Keratinocyte (primary cell): ENCODE measurements around the gene CACNB2. TPM values are rescaled to one million over a fixed set of nuclear protein-coding genes. Genes with fewer than 3 reads are reported as not detected.
"Not testable (repeated sequence)": the region's sequence is repeated elsewhere in the genome, so short reads cannot be mapped to it uniquely, and the experiment has no call there.

Experiments
- DNase-seq: peaks from one replicate; pipeline ENCODE4 v3.0.0-alpha.2; 2011; ENCODE audit warnings: low read depth, missing footprints, low spot score
- FAIRE-seq: peaks from 2 replicates; lab custom pipeline; 2011; peaks lifted over from hg19 to GRCh38; lab: Jason Lieb, UNC
- H2AFZ ChIP-seq: 2 replicates; pipeline ENCODE4 v1.6.0; 2012; ENCODE audit warnings: low read length, control low read depth, inconsistent platforms; ENCODE audit not compliant: control insufficient read depth
- H3K27ac ChIP-seq: 2 replicates; pipeline ENCODE4 v1.5.1; 2011; ENCODE audit warnings: low read length; ENCODE audit not compliant: control insufficient read depth, insufficient read depth
- H3K27me3 ChIP-seq: 3 replicates; pipeline ENCODE4 v1.6.0; 2011; ENCODE audit warnings: low read length; ENCODE audit not compliant: control insufficient read depth, insufficient read depth; ENCODE audit errors: extremely low read depth
- H3K36me3 ChIP-seq, 2 experiments: 2 replicates in 1 of 2; 3 replicates in 1 of 2; pipeline ENCODE4 v1.5.1; 2011; ENCODE audit warnings: low read length in 2 of 2, mild to moderate bottlenecking in 1 of 2; ENCODE audit not compliant: control insufficient read depth in 2 of 2, insufficient read depth in 2 of 2; ENCODE audit errors: extremely low read depth in 1 of 2
- H3K4me1 ChIP-seq: 3 replicates; pipeline ENCODE4 v1.5.1; 2011; ENCODE audit warnings: low read length; ENCODE audit not compliant: control insufficient read depth, insufficient read depth; ENCODE audit errors: extremely low read depth
- H3K4me2 ChIP-seq: 3 replicates; pipeline ENCODE4 v1.6.0; 2011; ENCODE audit warnings: low read depth, low read length; ENCODE audit not compliant: control insufficient read depth, insufficient read depth; ENCODE audit errors: extremely low read depth
- H3K4me3 ChIP-seq, 3 experiments: fragments of 200-600 bp in 1 of 3; sonication (generic) in 1 of 3; 2 replicates in 2 of 3; 3 replicates in 1 of 3; pipeline ENCODE4 v1.5.1; 2011 to 2016; ENCODE audit warnings: low read length in 3 of 3, mild to moderate bottlenecking in 3 of 3, control low read depth in 2 of 3, inconsistent platforms in 1 of 3, low read depth in 1 of 3, mixed read lengths in 1 of 3, mixed run types in 1 of 3, moderate library complexity in 1 of 3; ENCODE audit not compliant: control insufficient read depth in 2 of 3, insufficient read depth in 2 of 3; ENCODE audit errors: extremely low read depth in 1 of 3
- H3K79me2 ChIP-seq: 2 replicates; pipeline ENCODE4 v1.6.0; 2012; ENCODE audit warnings: low read length; ENCODE audit not compliant: control insufficient read depth, insufficient read depth
- H3K9ac ChIP-seq: 3 replicates; pipeline ENCODE4 v1.6.0; 2011; ENCODE audit warnings: low read length; ENCODE audit not compliant: control insufficient read depth, insufficient read depth; ENCODE audit errors: extremely low read depth
- H3K9me1 ChIP-seq: 3 replicates; pipeline ENCODE4 v1.6.0; 2011; ENCODE audit warnings: low read length; ENCODE audit not compliant: control insufficient read depth, insufficient read depth; ENCODE audit errors: extremely low read depth
- H3K9me3 ChIP-seq: 2 replicates; pipeline ENCODE4 v1.5.1; 2012; ENCODE audit warnings: low read depth, low read length; ENCODE audit not compliant: control insufficient read depth
- H4K20me1 ChIP-seq: 3 replicates; pipeline ENCODE4 v1.6.0; 2011; ENCODE audit warnings: low read length; ENCODE audit not compliant: control insufficient read depth, insufficient read depth; ENCODE audit errors: extremely low read depth
- EZH2 ChIP-seq: IDR thresholded peaks from one replicate; pipeline ENCODE4 v1.6.1; 2012; ENCODE audit warnings: inconsistent platforms, mild to moderate bottlenecking, low read length, moderate library complexity
- dilution Hi-C: fragments of 300-500 bp; cut with MboI; formaldehyde crosslinking; loops from one replicate; pipeline ENCODE4 v1.7.0; 2020; ENCODE audit warnings: low sequenced_read_pairs; ENCODE audit not compliant: extremely low pct_ligation_motif_present
- polyA plus RNA-seq, 5 experiments: library from polyadenylated mRNA; depleted of rRNA in 3 of 5; stranded (reverse) in 3 of 5; stranded (forward) in 1 of 5; unstranded in 1 of 5; fragments of >200 nt; gene quantifications; 1 replicate in 1 of 5; 2 replicates in 3 of 5; 3 replicates in 1 of 5; pipeline versions ENCODE4 v1.2.1 to v1.2.3, GENCODE V29; 2011 to 2012; ENCODE audit warnings: missing spikeins in 2 of 5, low read depth in 1 of 5, low replicate concordance in 1 of 5
- TF ChIP-seq, protein P1 (sequence below), 3 experiments: IDR thresholded peaks in 1 of 3; conservative IDR thresholded peaks in 1 of 3; optimal IDR thresholded peaks in 1 of 3; 2 replicates in 2 of 3; 3 replicates in 1 of 3; pipeline versions ENCODE3 to v1.5.1; 2011; ENCODE audit warnings: low read length in 3 of 3, mild to moderate bottlenecking in 3 of 3, moderate library complexity in 2 of 3, control low read depth in 1 of 3, inconsistent platforms in 1 of 3; ENCODE audit not compliant: insufficient read depth in 2 of 3; ENCODE audit errors: extremely low read depth in 1 of 3

CACNB2 gene
- polyA plus RNA-seq, 1 donor (not counting 4 experiments of a cell fraction or from before 2014, with no cell fraction given), result 0.03 TPM

DNA sequence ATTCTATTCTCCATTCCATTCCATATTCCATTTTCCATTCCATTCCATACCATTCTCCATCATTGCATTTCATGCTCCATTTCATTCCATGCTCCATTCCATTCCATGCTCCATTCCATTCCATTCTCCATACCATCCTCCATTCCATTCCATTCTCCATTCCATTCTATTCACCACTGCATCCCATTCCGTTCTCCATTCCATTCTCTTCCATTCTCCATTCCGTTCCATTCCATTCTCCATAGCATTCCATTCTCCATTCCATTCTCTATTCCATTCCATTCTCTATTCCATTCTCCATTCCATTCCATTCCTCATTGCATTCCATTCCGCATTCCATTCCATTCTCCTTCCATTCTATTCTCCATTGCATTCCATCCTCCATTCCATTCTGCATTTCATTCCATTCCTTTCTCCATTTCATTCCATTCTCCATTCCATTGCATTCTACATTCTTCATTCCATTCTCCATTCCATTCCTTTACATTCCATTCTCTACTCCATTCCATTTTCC lies 427.2 kb downstream of the CACNB2 start:
- Histone ChIP-seq H3K4me1 (no peaks in the 10 kb centered on the region), H4K20me1 (no peaks in the 10 kb centered on the region), H3K79me2 (no peaks in the 10 kb centered on the region), H3K27me3 (no peaks in the 10 kb centered on the region), H3K9ac (no peak overlapping the region), H3K36me3 (no peaks in the 10 kb centered on the region), H3K4me2 (no peak overlapping the region), H3K9me1 (no peaks in the 10 kb centered on the region), H3K27ac (no peak overlapping the region), H3K9me3 (no peaks in the 10 kb centered on the region), H3K4me3 (no peak overlapping the region), H2AFZ (no peak overlapping the region)
- TF ChIP-seq, protein P1, sequence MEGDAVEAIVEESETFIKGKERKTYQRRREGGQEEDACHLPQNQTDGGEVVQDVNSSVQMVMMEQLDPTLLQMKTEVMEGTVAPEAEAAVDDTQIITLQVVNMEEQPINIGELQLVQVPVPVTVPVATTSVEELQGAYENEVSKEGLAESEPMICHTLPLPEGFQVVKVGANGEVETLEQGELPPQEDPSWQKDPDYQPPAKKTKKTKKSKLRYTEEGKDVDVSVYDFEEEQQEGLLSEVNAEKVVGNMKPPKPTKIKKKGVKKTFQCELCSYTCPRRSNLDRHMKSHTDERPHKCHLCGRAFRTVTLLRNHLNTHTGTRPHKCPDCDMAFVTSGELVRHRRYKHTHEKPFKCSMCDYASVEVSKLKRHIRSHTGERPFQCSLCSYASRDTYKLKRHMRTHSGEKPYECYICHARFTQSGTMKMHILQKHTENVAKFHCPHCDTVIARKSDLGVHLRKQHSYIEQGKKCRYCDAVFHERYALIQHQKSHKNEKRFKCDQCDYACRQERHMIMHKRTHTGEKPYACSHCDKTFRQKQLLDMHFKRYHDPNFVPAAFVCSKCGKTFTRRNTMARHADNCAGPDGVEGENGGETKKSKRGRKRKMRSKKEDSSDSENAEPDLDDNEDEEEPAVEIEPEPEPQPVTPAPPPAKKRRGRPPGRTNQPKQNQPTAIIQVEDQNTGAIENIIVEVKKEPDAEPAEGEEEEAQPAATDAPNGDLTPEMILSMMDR (optimal IDR thresholded peaks at IDR 0.05 in 1 of 3, IDR thresholded peaks at IDR 0.05 in 1 of 3, conservative IDR thresholded peaks at IDR 0.05 in 1 of 3; ENCODE audit: extremely low read depth in 1 of 3, insufficient read depth in 2 of 3, low read length in 3 of 3), result no peak
- no peak for TF ChIP-seq EZH2
- FAIRE-seq (no peak), DNase-seq (no peak)
- dilution Hi-C loops, result no loop called here

DNA sequence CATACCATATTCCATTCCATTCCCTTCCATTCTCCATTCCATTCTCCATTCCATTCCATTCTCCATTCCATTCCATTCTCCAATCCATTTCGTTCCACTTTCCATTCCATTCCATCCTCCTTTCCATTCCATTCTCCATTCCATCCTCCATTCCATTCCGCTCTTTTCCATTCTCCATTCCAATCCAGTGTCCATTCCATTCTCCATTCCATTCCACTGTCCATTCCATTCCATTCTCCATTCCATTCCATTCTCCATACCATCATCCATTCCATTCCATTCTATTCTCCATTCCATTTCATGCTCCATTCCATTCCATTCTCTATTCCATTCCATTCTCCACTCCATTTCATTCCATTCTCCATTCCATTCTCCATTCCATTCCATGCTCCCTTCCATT lies 430.2 kb downstream of the CACNB2 start:
- H3K4me3 ChIP-seq, H3K4me2 ChIP-seq, H3K79me2 ChIP-seq, H3K27ac ChIP-seq, H3K36me3 ChIP-seq, H3K27me3 ChIP-seq, H3K9me3 ChIP-seq, H2AFZ ChIP-seq, H4K20me1 ChIP-seq, H3K9me1 ChIP-seq, H3K9ac ChIP-seq, FAIRE-seq, DNase-seq, H3K4me1 ChIP-seq, dilution Hi-C loops: not testable (repeated sequence)

DNA sequence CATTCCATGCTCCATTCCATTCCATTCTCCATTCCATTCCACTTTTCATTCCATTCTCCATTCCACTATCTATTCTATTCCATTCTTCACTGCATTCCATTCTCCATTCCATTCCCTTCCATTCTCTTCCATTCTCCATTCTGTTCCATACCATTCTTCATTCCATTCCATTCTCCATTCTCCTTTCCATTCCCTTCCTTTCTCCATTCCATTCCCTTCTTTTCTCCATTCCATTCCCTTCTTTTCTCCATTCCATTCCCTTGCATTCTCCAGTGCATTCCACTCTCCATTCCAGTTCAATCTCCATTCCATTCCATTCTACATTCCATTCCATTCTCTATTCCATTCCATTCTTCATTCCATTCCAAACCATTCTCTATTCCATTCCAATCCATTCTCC lies 430.9 kb downstream of the CACNB2 start:
- no peaks in the 10 kb centered on the region for H3K4me1 ChIP-seq
- dilution Hi-C loops, result no loop called here
- DNase-seq (no peak), FAIRE-seq (no peak)
- H3K9me3 ChIP-seq, result no peaks in the 10 kb centered on the region
- no peak overlapping the region for H3K27ac ChIP-seq
- H2AFZ ChIP-seq, result no peak overlapping the region
- no peaks in the 10 kb centered on the region for H3K79me2 ChIP-seq
- no peaks in the 10 kb centered on the region for H4K20me1 ChIP-seq
- H3K36me3 ChIP-seq, result no peaks in the 10 kb centered on the region
- no peak overlapping the region for H3K9ac ChIP-seq
- TF ChIP-seq, protein P1 (optimal IDR thresholded peaks at IDR 0.05 in 1 of 3, IDR thresholded peaks at IDR 0.05 in 1 of 3, conservative IDR thresholded peaks at IDR 0.05 in 1 of 3; ENCODE audit: extremely low read depth in 1 of 3, insufficient read depth in 2 of 3, low read length in 3 of 3), result no peak
- TF ChIP-seq EZH2, result no peak
- H3K9me1 ChIP-seq, result no peaks in the 10 kb centered on the region
- H3K27me3 ChIP-seq, result no peaks in the 10 kb centered on the region
- H3K4me2 ChIP-seq, result no peak overlapping the region
- no peak overlapping the region for H3K4me3 ChIP-seq
